A204.1 (cell line): ENCODE measurements around the gene SLC38A5.
"Not testable (repeated sequence)": the region's sequence is repeated elsewhere in the genome, so short reads cannot be mapped to it uniquely, and the experiment has no call there.

Source experiments
- FAIRE-seq: peaks from 2 replicates; lab custom pipeline; 2012; peaks lifted over from hg19 to GRCh38; lab: Jason Lieb, UNC

Gene SLC38A5

DNA sequence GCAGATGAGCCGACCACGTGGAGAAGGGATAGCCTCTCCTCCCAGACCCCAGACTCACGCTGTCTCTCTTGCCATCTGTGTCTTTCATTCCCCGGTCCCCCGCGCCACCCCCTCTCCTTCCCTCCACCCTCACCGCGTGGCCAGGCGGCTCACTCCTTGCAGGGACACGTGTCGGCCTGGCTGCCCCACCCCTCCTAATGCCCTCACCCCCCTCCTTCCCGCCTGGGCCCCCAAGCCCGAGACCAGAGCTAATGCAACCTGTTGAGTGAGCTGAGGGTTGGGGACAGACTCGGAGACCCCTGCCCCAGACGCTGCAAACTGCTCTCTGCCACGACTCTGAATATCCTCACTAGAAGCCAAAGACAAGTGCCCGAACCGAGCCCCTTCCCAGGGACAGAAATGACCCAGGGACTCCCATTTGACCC is 1.8 kb downstream of the SLC38A5 start:
- FAIRE-seq, result no peak

DNA sequence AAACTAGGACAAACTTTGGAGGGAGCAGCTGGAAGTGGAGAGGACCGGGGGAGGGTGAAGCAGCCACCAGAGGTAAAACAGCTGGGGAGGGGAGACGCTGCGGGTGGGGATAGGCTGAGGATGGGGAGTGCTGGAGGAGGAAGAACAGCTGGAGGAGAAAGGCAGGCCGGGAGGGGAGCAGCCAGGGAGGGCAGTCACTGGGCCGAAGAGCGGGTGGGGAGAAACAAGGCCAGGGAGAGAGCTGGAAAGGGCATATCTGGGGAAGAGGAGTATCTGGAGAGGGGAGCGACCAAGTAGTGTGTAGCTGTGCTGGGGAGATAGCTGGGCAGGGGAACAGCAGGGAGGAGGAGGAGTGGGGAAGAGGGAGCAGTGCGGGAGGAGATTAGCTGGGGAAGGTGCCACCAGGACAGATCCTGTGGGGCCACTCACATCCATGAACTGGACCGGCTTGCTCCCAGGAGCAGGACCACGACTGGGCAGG is 2.7 kb downstream of the SLC38A5 start:
- FAIRE-seq, result no peak

DNA sequence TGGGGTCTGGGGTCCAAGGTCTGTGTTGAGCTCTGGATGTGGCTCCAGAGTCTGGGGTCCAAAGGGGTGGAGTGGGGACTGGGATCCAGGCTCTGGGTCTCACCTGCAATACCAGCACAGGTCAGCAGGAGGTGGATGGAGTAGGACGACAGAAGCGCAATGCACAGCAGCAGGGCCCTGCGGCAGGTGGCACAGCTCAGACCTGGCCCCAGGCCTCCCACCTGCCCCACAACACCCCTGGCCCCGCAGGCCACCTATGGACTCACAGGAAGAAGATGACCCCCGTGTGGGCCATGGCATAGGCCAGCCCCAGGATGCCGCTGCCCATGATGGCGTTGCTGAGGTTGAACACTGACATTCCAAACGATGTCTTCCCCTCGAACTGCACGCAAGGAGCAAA is 3.4 kb downstream of the SLC38A5 start:
- no peak for FAIRE-seq

DNA sequence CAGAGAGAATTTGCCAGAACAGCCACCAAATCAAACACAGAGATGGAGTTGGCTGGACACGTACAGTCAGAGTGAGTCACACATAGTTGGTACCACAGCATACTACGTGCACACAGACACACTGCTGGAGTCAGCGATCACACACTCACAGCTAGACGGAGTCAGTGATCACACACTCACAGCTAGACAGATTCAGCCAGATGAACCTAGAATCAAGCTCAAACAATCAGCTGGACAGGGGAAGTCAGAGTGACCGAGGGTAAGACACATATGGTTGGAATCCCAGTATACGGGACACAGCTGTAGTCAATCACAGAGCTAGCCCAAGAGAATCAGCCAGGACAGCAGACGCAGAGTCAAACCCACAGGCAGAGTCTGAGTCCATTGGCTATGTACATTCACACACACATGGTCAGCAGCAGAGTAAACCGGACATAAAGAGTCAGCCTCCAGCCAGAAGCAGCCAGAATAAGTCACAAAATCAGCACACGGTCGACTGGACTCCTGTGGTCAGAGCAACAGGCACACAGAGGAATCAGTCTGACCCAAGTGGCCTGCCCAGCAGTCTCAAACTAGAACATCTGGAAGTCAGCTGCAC is 4.6 kb downstream of the SLC38A5 start:
- no peak for FAIRE-seq

GRCh38 chrX:48461830-48462229 is 8.2 kb downstream of the SLC38A5 start:
- FAIRE-seq, result no peak

GRCh38 chrX:48460606-48461005 is 9.5 kb downstream of the SLC38A5 start:
- no peak for FAIRE-seq

DNA sequence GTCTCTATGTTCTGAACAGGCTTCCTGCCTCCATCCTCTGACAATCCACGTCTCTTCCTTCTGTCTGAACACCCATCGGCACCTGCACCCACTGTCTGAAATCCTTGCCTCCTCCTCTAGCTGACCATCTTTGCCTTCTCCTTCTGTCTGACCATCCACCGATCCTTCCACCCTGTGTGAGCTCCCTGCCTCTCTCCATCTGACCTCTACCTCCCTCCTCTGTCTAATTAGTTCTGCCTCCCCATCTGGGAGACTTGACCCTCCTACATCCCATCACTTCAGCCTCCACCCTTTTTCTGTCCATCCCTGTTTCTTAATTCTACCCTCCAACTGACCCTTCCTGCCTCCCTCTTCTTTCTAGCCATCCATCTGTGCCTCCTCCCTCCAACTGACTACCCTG is 10.0 kb downstream of the SLC38A5 start:
- no peak for FAIRE-seq

DNA sequence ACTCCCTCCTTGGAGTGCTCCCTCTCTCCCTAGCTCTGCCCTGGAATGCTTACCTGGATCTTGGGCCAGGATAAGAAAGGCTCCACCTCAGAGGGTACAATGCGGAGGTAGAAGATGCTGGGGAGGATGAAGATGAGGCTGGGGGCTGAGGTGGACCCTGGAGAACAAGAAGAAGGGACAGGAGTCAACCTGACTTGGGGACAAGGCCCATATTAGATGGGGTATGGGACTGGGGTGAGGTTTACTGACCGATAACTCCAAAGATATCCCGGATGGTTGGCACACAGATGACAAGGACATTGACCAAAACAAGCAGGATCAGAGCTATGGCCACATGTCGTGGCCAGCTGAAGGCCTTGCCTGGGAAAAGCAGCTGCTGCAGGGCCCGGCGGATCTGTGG is 10.6 kb downstream of the SLC38A5 start:
- FAIRE-seq, result no peak

- FAIRE-seq, result no peak
Measured at GRCh38 chrX:48458711-48459110, 11.3 kb downstream of the SLC38A5 start.

DNA sequence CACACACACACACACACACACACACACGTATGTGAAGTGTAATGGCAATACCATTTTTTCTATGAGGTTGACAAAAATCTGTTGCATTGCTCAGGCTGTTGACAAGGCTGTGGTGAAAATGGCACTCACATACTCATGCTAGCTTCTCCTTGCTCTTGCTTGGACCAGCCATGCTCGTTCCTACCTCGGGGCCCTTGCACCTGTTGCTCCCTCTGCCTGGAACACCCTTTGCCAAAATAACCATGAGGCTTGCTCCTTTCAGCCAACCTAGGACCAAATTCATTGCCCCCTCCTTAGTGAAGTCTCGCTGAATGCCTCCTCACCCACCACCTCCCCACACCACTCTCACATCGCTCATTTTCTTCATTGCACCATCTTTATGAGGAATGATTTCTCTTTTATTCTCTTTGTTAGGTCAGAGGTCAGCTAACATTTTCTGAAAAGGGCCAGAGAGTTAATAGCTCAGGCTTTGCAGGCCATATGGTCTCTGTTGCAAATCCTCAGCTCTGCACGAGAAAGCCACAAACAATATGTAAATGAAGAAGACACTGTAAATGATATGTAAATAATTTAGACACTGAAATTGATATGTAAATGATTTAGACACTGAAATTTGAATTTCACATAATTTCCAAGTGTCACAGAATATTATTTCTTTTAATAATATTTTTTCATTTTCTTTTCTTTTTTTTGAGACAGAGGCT is 13.3 kb downstream of the SLC38A5 start:
- no peak for FAIRE-seq

DNA sequence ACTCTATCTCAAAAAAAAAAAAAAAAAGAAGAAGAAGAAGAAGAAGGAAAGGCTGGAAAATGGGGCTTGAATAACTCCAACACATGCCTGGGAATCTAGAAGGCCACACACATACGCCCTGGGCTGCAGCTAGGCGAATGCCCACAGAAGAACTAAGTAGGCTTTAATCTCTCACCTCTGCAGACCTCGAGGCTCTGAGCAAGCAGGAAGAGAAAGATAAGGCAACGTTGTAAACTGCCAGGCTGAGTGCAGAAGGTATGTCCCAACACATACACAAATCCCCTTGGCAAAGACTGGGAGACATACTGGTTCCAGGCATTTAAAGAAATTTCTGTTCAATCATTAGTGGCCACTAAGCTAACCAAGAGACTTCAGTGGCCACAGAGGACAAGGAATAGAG is 18.4 kb downstream of the SLC38A5 start:
- FAIRE-seq, result no peak

- FAIRE-seq, result no peak
Measured at GRCh38 chrX:48450076-48450475, 20.0 kb downstream of the SLC38A5 start.

- not testable (repeated sequence) for FAIRE-seq
Measured at GRCh38 chrX:48447201-48447600, 22.9 kb downstream of the SLC38A5 start.

DNA sequence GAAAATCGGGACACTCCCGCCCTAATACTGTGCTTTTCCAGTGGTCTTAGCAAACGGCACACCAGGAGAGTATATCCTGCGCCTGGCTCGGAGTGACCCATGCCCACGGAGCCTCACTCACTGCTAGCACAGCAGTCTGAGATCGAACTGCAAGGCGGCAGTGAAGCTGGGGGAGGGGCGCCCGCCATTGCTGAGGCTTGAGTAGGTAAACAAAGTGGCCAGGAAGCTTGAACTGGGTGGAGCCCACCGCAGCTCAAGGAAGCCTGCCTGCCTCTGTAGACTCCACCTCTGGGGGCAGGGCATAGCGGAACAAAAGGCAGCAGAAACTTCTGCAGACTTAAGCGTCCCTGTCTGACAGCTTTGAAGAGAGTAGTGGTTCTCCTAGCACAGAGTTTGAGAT is 36.3 kb downstream of the SLC38A5 start:
- not testable (repeated sequence) for FAIRE-seq

DNA sequence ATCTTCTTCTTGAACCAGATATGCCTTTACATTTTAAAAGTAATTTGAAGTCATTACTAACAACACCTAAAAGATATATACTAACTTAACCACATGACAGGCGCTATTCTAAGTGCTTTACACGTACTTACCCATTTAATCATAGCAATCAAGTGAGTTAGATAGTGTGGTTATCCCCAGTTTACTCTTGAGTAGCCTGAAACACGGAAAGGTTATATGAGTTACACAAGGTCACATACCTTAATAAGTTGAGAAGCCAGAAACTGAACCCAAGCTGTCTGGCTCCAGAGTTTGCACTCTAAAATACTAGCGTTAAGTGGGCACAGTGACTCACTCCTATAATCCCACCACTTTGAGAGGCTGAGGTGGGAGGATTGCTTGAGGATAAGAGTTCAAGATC is 39.9 kb downstream of the SLC38A5 start:
- FAIRE-seq, result not testable (repeated sequence)

DNA sequence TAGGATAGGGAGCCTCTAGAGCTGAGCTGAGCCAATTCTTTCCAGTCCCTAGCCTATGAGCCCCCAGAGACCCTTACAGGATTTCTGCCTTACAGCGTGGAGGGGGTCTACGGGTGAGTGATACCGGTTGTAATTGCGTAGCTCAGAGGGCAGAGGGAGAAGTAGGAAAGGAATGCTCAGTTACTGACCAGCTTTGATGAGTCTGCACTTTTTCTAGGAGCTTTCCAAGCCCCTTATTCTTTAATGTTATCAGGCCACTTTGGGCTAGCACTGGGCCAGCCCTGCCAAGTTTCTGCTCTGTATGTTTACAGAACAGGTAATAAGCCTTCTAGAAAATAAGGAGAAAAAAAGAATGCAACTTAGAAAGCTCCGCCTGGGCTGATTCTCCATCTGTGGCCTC is 40.5 kb downstream of the SLC38A5 start:
- not testable (repeated sequence) for FAIRE-seq

DNA sequence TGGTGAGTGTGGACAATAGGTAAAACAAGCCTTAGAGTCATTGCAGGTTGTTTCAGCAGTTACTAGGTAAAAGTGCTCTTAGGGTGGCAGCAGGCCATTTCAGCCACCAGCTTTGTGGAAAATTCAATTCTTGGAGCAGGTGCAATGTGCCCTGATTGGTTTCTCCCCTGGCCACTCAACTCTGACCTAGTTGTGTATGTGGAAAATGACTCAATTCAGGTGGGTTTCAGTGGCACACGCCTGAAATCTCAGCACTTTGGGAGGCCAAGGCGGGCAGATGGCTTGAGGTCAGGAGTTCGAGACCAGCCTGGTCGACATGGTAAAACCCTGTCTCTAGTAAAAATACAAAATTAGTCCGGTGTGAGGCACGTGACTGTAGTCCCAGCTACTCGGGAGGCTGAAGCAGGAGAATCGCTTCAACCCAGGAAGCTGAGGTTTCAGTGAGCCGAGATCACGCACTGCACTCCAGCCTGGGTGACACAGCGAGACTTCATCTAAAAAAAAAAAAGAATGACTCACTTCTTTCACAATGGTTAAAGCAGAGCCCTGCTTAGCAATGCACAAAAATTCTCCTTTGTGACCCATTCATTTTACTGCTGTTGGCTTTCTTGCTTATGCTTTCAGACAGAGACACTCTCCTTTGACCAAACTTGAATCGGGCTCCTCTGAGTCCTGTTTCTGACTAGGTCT is 42.9 kb downstream of the SLC38A5 start:
- FAIRE-seq, result not testable (repeated sequence)

DNA sequence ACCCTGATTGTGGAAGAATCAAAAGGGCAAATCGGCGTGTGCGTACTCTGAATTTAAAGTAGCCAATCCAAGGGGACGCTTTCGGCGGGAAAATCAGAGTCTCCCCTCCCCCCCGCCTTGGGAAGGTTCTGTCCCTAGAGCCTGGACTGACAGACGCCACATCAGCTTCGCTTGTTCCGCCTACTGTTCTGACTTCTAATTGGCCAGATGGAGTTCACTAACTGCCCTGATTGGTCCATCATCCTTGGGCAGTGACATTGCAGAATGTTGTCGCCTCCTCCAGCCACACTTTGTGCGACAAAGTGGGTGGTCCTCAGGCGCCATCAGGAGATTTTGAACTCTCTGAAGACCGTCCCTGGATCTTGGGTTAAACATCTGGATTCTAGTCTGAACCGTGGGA is 58.2 kb downstream of the SLC38A5 start, which contains the start of gene SSX4B:
Gene SSX4B (minus strand): TSS at position 101 of the 400 bp plus-strand sequence. CDS start 588 bp downstream, outside the sequence.
- FAIRE-seq, result not testable (repeated sequence)
